Vagina (tissue), 2 donors: ENCODE measurements around the gene CEACAM19. TPM values are rescaled to one million over a fixed set of nuclear protein-coding genes. Genes with fewer than 3 reads are reported as not detected.
A peak's percentile ranks its signal among the peaks of the same experiment; 100 is the strongest.
"Not testable (repeated sequence)": the region's sequence is repeated elsewhere in the genome, so short reads cannot be mapped to it uniquely, and the experiment has no call there.

Source experiments
- DNase-seq, 2 donors: peaks; one replicate each; pipeline ENCODE4 v3.0.0-alpha.2; 2017; ENCODE audit errors: extremely low spot score in 2 of 2
- H3K27ac ChIP-seq: fragments of 200-600 bp; sonication (generic); one replicate; pipeline ENCODE4 v1.5.1; 2019
- H3K27me3 ChIP-seq: fragments of 200-600 bp; sonication (generic); one replicate; pipeline ENCODE4 v1.5.1; 2019
- H3K36me3 ChIP-seq, 2 donors: fragments of 200-600 bp; sonication (generic); one replicate each; pipeline ENCODE4 v1.5.1; 2017 to 2019
- H3K4me1 ChIP-seq: fragments of 200-600 bp; sonication (generic); one replicate; pipeline ENCODE4 v1.5.1; 2019
- H3K4me3 ChIP-seq, 2 donors: fragments of 200-600 bp; sonication (generic); 1 replicate in 1 of 2; 2 replicates in 1 of 2; pipeline ENCODE4 v1.5.1; 2016 to 2019
- H3K9me3 ChIP-seq: fragments of 200-600 bp; sonication (generic); one replicate; pipeline ENCODE4 v1.5.1; 2019
- POLR2A ChIP-seq, 2 donors: fragments of 450-650 bp; IDR thresholded peaks; one replicate each; pipeline ENCODE4 v1.6.1; 2017; ENCODE audit warnings: antibody characterized with exemption in 2 of 2, mild to moderate bottlenecking in 2 of 2, moderate library complexity in 2 of 2
- POLR2AphosphoS5 ChIP-seq, 2 donors: sonication (generic); formaldehyde crosslinking; IDR thresholded peaks; one replicate each; pipeline ENCODE4 v1.9.0; 2017; ENCODE audit warnings: antibody characterized with exemption in 2 of 2, mild to moderate bottlenecking in 2 of 2, low read depth in 1 of 2; ENCODE audit not compliant: insufficient read depth in 1 of 2
- intact Hi-C: fragments of 100-400 bp; cut with DNase I; formaldehyde crosslinking; loops from one replicate; pipeline ENCODE4 v1.15.1; 2023
- total RNA-seq: library from RNA; depleted of rRNA; stranded (reverse); fragments of >200 nt; gene quantifications from one replicate; pipeline ENCODE4 v1.2.3, GENCODE V29; 2016
- TF ChIP-seq, protein P1 (sequence below), 3 experiments: fragments of 450-650 bp in 2 of 3; fragments of 200-600 bp in 1 of 3; sonication (generic) in 1 of 3; IDR thresholded peaks; one replicate each; pipeline ENCODE4 v1.5.1; 2017 to 2019; ENCODE audit warnings: antibody characterized with exemption in 3 of 3, mild to moderate bottlenecking in 2 of 3, moderate library complexity in 2 of 3

The CEACAM19 gene, protein sequence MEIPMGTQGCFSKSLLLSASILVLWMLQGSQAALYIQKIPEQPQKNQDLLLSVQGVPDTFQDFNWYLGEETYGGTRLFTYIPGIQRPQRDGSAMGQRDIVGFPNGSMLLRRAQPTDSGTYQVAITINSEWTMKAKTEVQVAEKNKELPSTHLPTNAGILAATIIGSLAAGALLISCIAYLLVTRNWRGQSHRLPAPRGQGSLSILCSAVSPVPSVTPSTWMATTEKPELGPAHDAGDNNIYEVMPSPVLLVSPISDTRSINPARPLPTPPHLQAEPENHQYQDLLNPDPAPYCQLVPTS
- 7.1 TPM for total RNA-seq

DNA sequence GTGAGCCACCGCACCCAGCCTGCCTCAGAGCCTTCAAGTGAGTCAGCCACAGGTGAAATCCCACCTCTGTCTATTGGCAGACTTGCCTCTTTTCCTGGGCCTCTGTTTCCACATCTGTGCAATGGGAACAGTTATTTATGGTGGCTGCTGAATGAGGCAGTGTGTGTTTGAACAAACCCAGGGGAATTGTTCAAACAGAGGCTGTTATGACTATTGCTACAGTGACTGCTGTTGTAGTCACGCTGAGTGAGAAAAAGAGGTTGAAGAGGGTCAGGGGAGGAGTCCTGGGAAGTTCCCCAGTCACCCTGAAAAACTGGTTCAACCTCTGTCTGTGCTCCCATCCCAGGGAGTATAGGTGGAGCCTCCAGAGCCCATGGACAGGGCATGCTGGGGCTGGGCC is at the start of gene CEACAM19:
TSS of gene CEACAM19 (plus strand) at position 83 of the 400 bp plus-strand sequence. CDS start 450 bp downstream, outside the sequence.
- Histone ChIP-seq H3K27ac (peak within 1 kb of the TSS; percentile 59), H3K27me3 (no peaks in the 10 kb centered on the region), H3K4me1 (no peaks in the 10 kb centered on the region), H3K9me3 (no peaks in the 10 kb centered on the region), H3K4me3 (peak within 1 kb of the TSS in 1 of 2 donors; percentile 9), H3K36me3 (no peaks in the 10 kb centered on the region)
- DNase-seq = no peak
- intact Hi-C loops = no loop called here
- TF ChIP-seq, protein P1, sequence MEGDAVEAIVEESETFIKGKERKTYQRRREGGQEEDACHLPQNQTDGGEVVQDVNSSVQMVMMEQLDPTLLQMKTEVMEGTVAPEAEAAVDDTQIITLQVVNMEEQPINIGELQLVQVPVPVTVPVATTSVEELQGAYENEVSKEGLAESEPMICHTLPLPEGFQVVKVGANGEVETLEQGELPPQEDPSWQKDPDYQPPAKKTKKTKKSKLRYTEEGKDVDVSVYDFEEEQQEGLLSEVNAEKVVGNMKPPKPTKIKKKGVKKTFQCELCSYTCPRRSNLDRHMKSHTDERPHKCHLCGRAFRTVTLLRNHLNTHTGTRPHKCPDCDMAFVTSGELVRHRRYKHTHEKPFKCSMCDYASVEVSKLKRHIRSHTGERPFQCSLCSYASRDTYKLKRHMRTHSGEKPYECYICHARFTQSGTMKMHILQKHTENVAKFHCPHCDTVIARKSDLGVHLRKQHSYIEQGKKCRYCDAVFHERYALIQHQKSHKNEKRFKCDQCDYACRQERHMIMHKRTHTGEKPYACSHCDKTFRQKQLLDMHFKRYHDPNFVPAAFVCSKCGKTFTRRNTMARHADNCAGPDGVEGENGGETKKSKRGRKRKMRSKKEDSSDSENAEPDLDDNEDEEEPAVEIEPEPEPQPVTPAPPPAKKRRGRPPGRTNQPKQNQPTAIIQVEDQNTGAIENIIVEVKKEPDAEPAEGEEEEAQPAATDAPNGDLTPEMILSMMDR (IDR thresholded peaks at IDR 0.05) = no peak
- TF ChIP-seq POLR2A (IDR thresholded peaks at IDR 0.05) = no peak
- TF ChIP-seq POLR2AphosphoS5 (IDR thresholded peaks at IDR 0.05; ENCODE audit: insufficient read depth in 1 of 2, low read depth in 1 of 2) = peak in 1 of 2 donors; percentile 61

DNA sequence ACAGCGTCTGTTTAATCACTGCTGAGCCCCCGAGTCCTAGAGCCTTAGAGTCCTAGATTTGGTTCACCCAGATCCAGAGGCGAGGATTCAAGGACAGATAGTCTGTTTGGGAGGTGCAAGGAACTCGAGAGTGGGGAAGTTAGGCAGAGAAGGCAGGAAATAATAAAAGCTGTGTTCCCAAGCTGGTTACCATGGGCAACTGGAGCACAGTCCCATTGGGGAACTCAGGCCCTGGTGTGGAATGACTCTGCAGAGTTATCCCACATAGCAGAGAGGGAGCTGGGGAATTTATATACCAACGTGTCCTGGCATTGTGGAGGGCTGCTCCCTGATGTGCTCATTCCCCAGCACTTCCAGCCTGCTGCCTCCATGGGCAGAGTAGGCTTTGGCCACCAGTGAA is 48.2 kb upstream of the CEACAM19 start:
- TF ChIP-seq, protein P1 (IDR thresholded peaks at IDR 0.05) = no peak
- TF ChIP-seq POLR2A (IDR thresholded peaks at IDR 0.05) (no peak), POLR2AphosphoS5 (IDR thresholded peaks at IDR 0.05; ENCODE audit: insufficient read depth in 1 of 2, low read depth in 1 of 2) (no peak)
- Histone ChIP-seq H3K27ac (no peak overlapping the region), H3K4me1 (no peaks in the 10 kb centered on the region), H3K4me3 (no peak overlapping the region), H3K36me3 (no peaks in the 10 kb centered on the region), H3K27me3 (no peaks in the 10 kb centered on the region), H3K9me3 (no peaks in the 10 kb centered on the region)
- intact Hi-C loops = no loop called here
- no peak for DNase-seq

DNA sequence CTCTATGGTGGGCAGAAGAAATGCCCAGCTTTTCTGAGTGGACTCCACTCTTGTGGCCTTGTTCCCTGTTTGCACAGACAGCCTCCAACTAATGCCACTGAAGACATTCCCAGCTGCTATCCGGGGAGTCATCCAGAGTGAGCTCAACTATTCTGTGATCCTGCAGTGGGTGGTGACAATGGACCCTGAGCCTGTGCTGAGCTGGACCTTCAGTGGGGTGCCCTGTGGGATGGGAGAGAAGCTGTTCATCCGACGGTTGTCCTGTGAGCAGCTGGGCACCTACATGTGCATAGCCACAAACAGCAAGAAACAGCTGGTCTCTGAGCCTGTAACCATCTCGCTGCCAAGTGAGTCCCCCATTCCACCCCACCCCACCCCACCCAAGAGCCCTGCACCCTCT is 47.7 kb upstream of the CEACAM19 start:
- no peaks in the 10 kb centered on the region for H3K4me1 ChIP-seq
- no peaks in the 10 kb centered on the region for H3K36me3 ChIP-seq
- no peak for TF ChIP-seq POLR2A (IDR thresholded peaks at IDR 0.05)
- TF ChIP-seq, protein P1 (IDR thresholded peaks at IDR 0.05) = no peak
- no peak for TF ChIP-seq POLR2AphosphoS5 (IDR thresholded peaks at IDR 0.05; ENCODE audit: insufficient read depth in 1 of 2, low read depth in 1 of 2)
- H3K9me3 ChIP-seq = no peaks in the 10 kb centered on the region
- no peak for DNase-seq
- H3K27ac ChIP-seq = no peak overlapping the region
- H3K27me3 ChIP-seq = no peaks in the 10 kb centered on the region
- intact Hi-C loops = no loop called here
- no peak overlapping the region for H3K4me3 ChIP-seq

DNA sequence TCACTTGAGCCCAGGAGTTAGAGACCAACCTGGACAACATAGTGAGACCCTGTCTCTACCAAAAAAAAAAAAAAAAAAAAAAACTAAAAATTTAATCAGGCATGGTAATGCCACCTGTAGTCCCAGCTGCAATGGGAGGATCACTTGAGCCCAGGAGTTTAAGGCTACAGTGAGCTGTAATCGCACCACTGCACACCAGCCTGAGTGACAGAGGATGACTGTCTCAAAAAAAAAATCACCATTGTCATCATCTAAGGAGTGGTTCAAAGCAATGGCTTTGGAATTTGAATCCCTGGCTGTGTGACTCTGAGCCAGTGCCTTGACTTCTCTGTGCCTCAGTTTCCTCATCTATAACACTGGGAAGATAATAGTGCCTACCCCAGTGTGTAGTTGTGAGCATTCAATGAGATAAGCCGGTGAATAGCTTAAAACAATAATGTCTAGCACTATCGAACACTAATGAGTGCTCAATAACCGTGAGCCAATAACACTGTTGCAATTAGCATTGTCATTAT is 46.4 kb upstream of the CEACAM19 start:
- H3K36me3 ChIP-seq = no peaks in the 10 kb centered on the region
- TF ChIP-seq, protein P1 (IDR thresholded peaks at IDR 0.05) = no peak
- TF ChIP-seq POLR2AphosphoS5 (IDR thresholded peaks at IDR 0.05; ENCODE audit: insufficient read depth in 1 of 2, low read depth in 1 of 2) = no peak
- no peak for TF ChIP-seq POLR2A (IDR thresholded peaks at IDR 0.05)
- no peak overlapping the region for H3K4me3 ChIP-seq
- no peak for DNase-seq
- intact Hi-C loops = no loop called here
- H3K9me3 ChIP-seq = no peaks in the 10 kb centered on the region
- H3K4me1 ChIP-seq = no peaks in the 10 kb centered on the region
- H3K27ac ChIP-seq = no peak overlapping the region
- no peaks in the 10 kb centered on the region for H3K27me3 ChIP-seq

DNA sequence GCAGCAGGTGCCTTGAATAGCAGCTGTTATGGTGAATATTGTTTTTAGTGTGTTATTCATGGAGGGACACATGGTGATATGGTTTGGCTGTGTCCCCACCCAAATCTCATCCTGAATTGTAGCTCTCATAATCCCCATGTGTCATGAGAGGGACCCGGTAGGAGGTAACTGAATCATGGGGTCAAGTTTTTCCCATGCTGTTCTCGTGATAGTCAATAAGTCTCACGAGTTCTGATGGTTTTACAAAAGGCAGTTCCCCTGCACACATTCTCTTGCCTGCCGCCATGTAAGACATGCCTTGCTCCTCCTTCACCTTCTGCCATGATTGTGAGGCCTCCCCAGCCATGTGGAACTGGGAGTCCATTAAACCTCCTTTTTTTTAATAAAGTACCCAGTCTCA is 45.6 kb upstream of the CEACAM19 start:
- H3K4me1 ChIP-seq, DNase-seq, H3K4me3 ChIP-seq, H3K36me3 ChIP-seq, H3K27ac ChIP-seq, H3K9me3 ChIP-seq, intact Hi-C loops, H3K27me3 ChIP-seq: not testable (repeated sequence)
